Activated CD4-positive, alpha-beta memory T cell treated with anti-CD3 and anti-CD28 coated beads for 36 hours (primary cell): ENCODE measurements around the gene CACNA2D4. TPM values are rescaled to one million over a fixed set of nuclear protein-coding genes. Genes with fewer than 3 reads are reported as not detected.

Experiments
- CTCF ChIA-PET: fragments of 350-600 bp; sonication (Branson Sonifier 250); formaldehyde crosslinking; loops from one replicate; lab custom pipeline; 2021; ENCODE audit warnings: antibody characterized with exemption, inconsistent platforms; lab: Charles Lee
- POLR2A ChIA-PET: fragments of 350-600 bp; sonication (Branson Sonifier 250); formaldehyde crosslinking; loops from one replicate; lab custom pipeline; 2021; ENCODE audit warnings: antibody characterized with exemption; lab: Charles Lee
- DNase-seq: peaks from one replicate; pipeline ENCODE4 v3.0.0-alpha.2; 2020
- H3K27ac Mint-ChIP-seq: one replicate; pipeline ENCODE4 v1.8.0; 2021; ENCODE audit warnings: mixed read lengths
- H3K27me3 Mint-ChIP-seq: one replicate; pipeline ENCODE4 v1.8.0; 2021; ENCODE audit warnings: mixed read lengths
- H3K36me3 Mint-ChIP-seq: one replicate; pipeline ENCODE4 v1.8.0; 2021; ENCODE audit warnings: mixed read lengths
- H3K4me1 Mint-ChIP-seq: one replicate; pipeline ENCODE4 v1.8.0; 2021; ENCODE audit warnings: low read depth, mixed read lengths
- H3K4me3 Mint-ChIP-seq: one replicate; pipeline ENCODE4 v1.8.0; 2021; ENCODE audit warnings: mild to moderate bottlenecking, mixed read lengths
- H3K9me3 Mint-ChIP-seq: one replicate; pipeline ENCODE4 v1.8.0; 2021; ENCODE audit warnings: mixed read lengths
- intact Hi-C: fragments of 100-400 bp; cut with micrococcal nuclease; formaldehyde crosslinking; loops from one replicate; pipeline ENCODE4 v1.15.1; 2023
- total RNA-seq, 2 experiments: library from RNA; stranded (reverse); gene quantifications; one replicate each; pipeline ENCODE4 v1.2.3, GENCODE V29; 2021

CACNA2D4 gene
- total RNA-seq, 2 experiments from 2014 or later: 11.7 to 13.3 TPM

DNA sequence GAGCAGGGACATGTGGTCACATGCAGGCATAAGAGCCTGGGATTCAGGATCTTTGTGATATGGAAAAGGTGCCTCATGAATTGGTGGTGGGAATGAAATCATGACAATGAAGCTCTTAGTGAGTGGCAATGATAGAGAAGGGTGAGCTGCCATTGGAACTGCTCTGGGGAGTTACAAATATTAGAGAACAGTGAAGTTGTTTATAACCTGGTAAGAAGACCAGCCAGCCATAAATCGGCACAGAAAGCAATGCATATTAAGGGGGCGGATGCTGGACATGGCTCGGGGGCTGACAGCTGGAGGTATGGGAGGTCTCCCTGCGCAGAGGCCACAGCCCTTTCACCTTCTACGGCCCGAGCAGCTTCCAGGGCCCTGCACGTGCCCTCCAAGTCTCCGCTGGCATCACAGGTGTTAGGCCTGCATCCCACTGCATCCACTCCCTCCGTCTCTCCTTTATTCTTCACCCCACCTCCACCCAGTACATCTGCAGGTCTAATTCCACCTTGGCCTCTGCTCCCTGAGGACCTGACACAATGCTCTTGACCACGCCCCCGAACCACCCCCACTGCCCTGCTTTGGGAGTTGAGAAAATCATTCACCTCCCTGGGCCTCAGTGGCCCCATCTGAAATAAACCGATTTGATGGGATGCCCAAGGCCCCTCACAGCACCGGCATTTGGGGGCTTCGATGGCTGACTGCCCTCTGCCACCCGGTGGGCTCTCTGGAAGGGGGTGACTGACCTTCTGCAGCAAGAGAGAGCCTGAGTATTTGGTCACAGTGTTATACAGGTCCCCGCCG lies 4.1 kb downstream of the CACNA2D4 start:
- ChIA-PET CTCF (interaction anchor here (1.6 to 2.8 kb wide), 2 partner anchors 25 to 123 kb away, joined by 7 to 9 read pairs; no protein-coding TSS in a partner anchor), POLR2A (interaction anchor here (0.9 kb wide), 1 partner anchor 120 kb away, joined by 3 read pairs; no protein-coding TSS in a partner anchor)
- Mint-ChIP-seq H3K4me1 (peaks cover 9% of the 10 kb centered on the region), H3K27ac (no peak overlapping the region), H3K4me3 (no peak overlapping the region), H3K36me3 (no peaks in the 10 kb centered on the region), H3K27me3 (peaks cover 3% of the 10 kb centered on the region), H3K9me3 (no peaks in the 10 kb centered on the region)
- DNase-seq: no peak
- intact Hi-C loops: no loop called here

DNA sequence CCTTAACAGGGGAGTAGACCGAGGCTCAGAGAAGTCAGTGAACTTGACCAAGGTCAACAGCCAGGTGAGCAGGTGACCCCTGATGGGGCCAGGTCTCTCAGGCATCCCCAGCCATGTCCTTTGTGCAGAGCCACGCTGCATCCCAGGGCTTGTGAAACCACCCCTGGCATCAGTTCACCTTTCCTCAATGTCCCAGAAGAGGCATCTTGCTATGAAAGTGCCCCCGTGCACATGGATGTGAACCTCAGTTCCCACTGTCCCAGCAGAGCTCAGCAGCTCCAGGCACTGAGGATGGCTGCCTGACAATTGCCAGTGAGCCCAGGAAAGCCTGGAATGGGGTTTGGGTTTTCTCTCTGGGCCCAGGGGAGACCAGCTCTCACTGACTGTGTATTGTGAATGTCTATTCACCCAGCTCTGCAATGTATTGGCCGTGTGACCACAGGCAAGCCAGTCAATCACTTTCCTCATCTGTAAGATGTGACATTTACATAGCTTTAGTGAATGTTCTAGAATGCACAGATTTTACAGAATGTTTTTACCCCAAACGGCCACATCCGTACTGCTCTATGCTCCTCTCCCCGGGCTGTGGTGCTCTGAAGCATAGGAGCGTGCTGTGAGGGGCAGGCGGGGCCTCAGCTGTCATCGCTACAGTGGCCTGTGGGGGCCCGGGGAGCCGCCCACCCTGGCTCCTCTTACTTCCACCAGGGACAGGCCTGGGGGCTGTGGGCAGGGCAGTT lies 4.9 kb downstream of the CACNA2D4 start:
- ChIA-PET CTCF (interaction anchor here (2.8 kb wide), 1 partner anchor 122 kb away, joined by 9 read pairs; no protein-coding TSS in a partner anchor), POLR2A (interaction anchor here (0.9 kb wide), 1 partner anchor 119 kb away, joined by 3 read pairs; no protein-coding TSS in a partner anchor)
- Mint-ChIP-seq H3K36me3 (no peaks in the 10 kb centered on the region), H3K27ac (no peak overlapping the region), H3K9me3 (no peaks in the 10 kb centered on the region), H3K4me1 (peaks cover 9% of the 10 kb centered on the region), H3K4me3 (no peak overlapping the region), H3K27me3 (peaks cover 6% of the 10 kb centered on the region)
- intact Hi-C loops: no loop called here
- no peak for DNase-seq

DNA sequence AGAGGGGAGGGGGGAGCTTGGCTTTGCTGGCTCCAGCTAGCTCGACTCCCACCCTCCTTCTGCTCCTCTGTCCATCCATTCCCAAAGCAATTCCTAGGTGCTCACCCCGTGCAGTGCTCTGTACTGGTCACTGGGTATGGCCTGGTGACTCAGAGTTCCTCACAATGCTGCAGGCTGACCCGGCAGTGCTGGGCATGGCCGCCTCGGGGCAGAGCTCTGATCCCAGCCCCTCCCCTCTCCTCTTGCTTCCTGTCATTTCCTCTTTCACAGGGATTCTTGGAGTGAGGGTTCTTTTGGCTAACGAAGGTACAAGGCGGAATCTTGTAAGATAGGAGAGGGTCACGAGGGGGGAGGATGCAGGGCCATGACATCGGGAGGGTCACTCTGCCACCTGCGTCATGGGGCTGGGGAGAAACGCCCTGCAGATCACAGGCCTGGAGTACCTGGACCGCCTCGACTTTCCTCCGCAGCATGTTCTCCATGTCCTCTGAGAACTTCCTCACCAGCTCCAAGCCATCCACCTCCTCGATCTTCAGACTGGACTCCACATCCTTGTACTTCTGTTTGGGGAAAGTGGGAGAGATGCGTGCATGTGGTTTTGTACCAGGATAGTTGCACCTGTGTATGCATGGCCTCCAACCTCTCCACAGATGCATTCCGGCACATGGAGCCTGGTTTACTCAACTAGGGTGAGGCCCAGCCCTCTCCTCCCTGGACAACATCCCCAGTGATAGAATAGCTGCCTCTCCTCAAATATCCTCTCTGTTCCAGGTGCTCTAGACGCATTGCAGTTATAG lies 5.7 kb downstream of the CACNA2D4 start:
- Mint-ChIP-seq H3K36me3 (no peaks in the 10 kb centered on the region), H3K4me3 (no peak overlapping the region), H3K27ac (no peak overlapping the region), H3K4me1 (peaks cover 11% of the 10 kb centered on the region), H3K9me3 (peaks cover 1% of the 10 kb centered on the region), H3K27me3 (peaks cover 7% of the 10 kb centered on the region)
- intact Hi-C loops: no loop called here
- POLR2A ChIA-PET: no interaction called here
- DNase-seq: no peak
- CTCF ChIA-PET: no interaction called here

DNA sequence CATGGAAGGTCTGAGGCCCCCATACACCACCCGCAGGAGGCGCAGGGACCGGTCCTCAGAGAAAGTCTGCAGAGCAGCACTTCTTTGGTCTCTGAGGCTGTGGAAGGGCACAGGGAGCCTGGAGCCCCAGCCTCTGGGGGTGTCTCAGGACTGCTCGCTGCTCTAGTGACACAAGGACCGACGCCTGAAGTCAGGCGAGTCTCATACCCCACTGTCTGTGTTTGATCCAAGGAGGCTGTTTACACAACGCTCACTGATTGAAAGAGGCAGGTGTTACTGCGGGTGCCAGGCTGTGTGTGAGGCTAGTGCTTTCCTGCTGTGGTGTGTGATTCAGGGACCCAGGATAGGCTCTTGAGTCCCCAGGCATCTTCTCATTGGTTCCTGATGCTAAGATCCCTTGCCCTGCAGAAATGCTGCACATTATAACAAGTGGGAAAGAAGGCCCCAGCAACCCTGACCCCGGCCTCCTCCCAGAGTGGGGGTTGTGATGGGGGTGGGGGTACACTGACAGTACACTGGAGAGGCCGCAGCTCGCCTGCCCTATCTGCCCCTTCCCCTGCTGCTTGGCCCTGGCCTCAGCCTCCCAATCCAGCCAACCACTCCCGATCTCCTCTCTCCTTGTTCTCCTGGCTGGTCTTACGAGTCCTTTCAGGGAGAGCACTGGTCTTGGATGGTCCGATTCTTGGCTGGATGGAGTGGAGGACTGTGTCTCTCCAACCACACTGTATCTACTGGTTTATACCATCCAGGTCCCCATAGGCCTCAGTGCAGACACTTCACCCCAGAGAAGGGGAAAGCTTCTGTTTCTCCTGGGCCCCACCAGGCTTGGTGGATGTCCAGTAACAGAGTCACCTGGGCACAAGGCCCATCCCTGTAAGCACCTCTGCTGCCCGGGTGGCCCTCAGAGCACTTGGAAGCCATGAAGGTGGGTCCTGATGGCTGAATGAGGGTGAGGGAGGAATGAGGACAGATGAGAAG lies 6.6 kb downstream of the CACNA2D4 start:
- intact Hi-C loops: no loop called here
- no peak overlapping the region for H3K4me3 Mint-ChIP-seq
- POLR2A ChIA-PET: no interaction called here

DNA sequence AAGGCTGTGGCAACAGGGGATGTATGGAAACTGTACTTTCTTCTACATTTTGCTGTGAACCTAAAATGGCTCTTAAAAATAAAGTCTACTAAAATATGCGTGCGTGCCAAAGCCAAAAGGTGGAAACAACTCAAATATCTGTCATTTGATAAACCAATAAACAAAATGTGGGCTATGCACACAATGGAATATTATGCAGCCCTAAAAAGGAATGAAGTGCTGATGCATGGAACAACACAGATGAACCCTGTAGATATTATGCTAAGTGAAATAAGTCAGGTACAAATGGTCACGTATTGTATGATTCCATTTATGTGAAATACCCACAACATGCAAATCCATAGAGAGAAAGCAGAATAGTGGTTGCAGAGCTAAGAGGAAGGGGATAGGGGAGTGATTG lies 8.0 kb downstream of the CACNA2D4 start:
- Mint-ChIP-seq H3K4me3 (no peak overlapping the region), H3K9me3 (peaks cover 22% of the 10 kb centered on the region), H3K36me3 (no peaks in the 10 kb centered on the region), H3K4me1 (peaks cover 5% of the 10 kb centered on the region), H3K27ac (no peak overlapping the region), H3K27me3 (peaks cover 11% of the 10 kb centered on the region)
- POLR2A ChIA-PET: no interaction called here
- DNase-seq: no peak
- intact Hi-C loops: no loop called here
- CTCF ChIA-PET: no interaction called here

More for the DNA sequence above, 6.6 kb downstream of the CACNA2D4 start:
- H3K4me1 Mint-ChIP-seq: peaks cover 14% of the 10 kb centered on the region
- H3K27me3 Mint-ChIP-seq: peaks cover 11% of the 10 kb centered on the region
- DNase-seq: no peak
- H3K36me3 Mint-ChIP-seq: no peaks in the 10 kb centered on the region
- H3K9me3 Mint-ChIP-seq: peaks cover 9% of the 10 kb centered on the region
- no peak overlapping the region for H3K27ac Mint-ChIP-seq
- CTCF ChIA-PET: no interaction called here

DNA sequence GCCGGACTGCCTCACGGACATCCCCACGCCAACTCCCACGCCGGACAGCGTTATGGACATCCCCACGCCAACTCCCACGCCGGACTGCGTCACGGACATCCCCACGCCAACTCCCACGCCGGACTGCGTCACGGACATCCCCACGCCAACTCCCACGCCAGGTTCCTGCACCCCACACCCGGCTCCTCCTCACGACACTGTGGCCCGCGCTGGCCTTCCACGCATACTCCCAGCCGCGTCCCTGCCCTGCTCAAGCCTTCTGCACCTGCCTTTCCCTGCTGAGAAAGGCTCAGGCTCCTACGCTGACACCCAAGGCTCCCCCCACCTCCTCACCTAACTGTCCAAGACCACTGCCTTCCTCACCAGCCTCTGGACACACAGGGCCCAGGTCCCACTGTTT lies 9.7 kb downstream of the CACNA2D4 start:
- Mint-ChIP-seq H3K27me3 (peaks cover 8% of the 10 kb centered on the region), H3K4me1 (peaks cover 5% of the 10 kb centered on the region), H3K4me3 (no peak overlapping the region), H3K36me3 (no peaks in the 10 kb centered on the region), H3K27ac (no peak overlapping the region), H3K9me3 (peaks cover 34% of the 10 kb centered on the region)
- DNase-seq: no peak
- ChIA-PET CTCF (no interaction called here), POLR2A (no interaction called here)
- intact Hi-C loops: no loop called here

DNA sequence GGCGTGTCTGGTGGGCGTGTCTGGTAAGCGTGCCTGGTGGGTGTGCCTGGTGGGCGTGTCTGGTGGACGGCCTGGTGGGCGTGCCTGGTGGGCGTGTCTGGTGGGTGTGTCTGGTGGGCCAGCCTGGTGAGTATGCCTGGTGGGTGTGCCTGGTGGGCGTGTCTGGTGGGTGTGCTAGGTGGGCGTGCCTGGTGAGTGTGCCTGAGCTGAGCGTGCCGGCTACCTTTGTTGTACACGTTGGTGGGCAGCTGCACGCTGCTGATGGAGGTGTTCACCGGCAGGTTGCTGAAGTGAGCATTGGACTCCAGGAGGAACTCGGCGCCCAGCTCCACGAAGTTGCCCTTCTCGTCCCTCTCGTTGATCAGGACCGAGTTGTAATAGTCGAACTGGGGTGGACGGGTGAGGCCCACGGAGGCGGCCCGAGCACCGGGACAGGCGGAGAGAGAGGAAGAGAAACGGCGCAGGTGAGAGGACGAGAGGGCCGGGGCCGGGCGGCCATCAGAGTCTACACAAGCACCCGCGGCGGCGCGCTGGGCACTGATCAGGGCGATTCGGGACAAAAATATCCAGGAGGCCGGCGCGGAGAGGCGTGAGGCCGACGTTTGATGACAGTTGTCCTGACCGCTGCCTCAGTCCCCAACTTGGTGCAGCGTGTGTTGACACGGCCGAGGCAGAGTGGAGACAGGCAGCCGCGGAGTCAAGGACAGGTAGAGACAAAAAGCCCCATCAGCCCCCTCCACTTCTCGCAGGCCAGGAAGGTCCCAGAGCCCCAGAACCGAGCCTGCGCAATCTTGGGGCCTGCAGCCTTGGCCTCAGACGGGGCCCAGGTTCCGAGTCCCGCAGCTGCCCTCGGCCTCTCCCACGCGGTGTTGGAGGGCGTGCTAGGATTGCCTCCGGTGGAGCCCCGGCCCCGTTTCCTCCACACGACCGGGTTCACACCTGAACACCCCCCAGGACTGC lies 10.5 kb downstream of the CACNA2D4 start:
- H3K27me3 Mint-ChIP-seq: peaks cover 8% of the 10 kb centered on the region
- intact Hi-C loops: no loop called here
- DNase-seq: peak; percentile 37
- no peaks in the 10 kb centered on the region for H3K36me3 Mint-ChIP-seq
- H3K4me1 Mint-ChIP-seq: peaks cover 5% of the 10 kb centered on the region
- H3K9me3 Mint-ChIP-seq: peaks cover 42% of the 10 kb centered on the region
- ChIA-PET POLR2A (no interaction called here), CTCF (no interaction called here)
- no peak overlapping the region for H3K27ac Mint-ChIP-seq
- H3K4me3 Mint-ChIP-seq: peak overlapping the region; percentile 54

DNA sequence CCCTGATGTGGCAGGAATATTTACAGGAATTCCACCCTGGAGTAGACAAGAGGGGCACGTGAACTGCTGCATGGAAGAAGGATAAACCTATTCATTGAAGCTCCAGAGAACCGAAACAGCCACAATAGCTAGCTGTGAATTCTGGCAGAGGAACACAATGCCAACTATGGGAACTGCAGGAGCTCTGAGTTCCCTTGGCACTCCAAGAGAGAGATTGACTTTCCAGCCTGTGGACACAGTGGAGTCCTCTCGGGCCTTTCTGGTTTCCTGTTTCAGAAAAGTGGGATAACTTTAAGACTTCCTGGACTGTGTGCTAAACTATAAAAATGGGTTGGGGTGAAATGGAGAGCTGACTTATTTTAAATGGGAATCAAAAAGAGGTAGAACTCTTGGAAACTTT lies 11.9 kb downstream of the CACNA2D4 start:
- H3K4me1 Mint-ChIP-seq: peaks cover 5% of the 10 kb centered on the region
- no peak overlapping the region for H3K4me3 Mint-ChIP-seq
- ChIA-PET POLR2A (no interaction called here), CTCF (no interaction called here)
- no peak for DNase-seq
- peaks cover 2% of the 10 kb centered on the region for H3K36me3 Mint-ChIP-seq
- peaks cover 53% of the 10 kb centered on the region for H3K9me3 Mint-ChIP-seq
- H3K27ac Mint-ChIP-seq: no peak overlapping the region
- intact Hi-C loops: no loop called here
- H3K27me3 Mint-ChIP-seq: peaks cover 8% of the 10 kb centered on the region

DNA sequence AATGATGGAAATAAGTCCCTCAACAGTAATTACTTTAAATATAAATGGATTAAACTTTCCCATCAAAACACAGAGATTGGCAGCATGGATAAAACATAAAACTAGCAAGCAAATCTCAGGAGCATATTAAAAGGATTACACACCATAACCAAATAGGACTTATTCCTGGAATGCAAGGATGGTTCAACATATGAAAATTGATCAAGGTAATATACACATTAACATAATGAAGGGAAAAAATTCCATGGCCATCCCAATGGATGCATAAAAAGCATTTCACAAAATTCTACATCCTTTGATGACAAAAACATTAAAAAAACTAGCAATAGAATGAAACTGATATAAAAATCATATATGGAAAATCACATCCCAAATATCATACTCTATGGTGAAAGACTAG lies 13.6 kb downstream of the CACNA2D4 start:
- Mint-ChIP-seq H3K9me3 (peaks cover 53% of the 10 kb centered on the region), H3K4me3 (no peak overlapping the region), H3K27me3 (peaks cover 8% of the 10 kb centered on the region), H3K4me1 (peaks cover 5% of the 10 kb centered on the region), H3K36me3 (peaks cover 3% of the 10 kb centered on the region), H3K27ac (no peak overlapping the region)
- DNase-seq: no peak
- POLR2A ChIA-PET: no interaction called here
- CTCF ChIA-PET: no interaction called here
- intact Hi-C loops: no loop called here

DNA sequence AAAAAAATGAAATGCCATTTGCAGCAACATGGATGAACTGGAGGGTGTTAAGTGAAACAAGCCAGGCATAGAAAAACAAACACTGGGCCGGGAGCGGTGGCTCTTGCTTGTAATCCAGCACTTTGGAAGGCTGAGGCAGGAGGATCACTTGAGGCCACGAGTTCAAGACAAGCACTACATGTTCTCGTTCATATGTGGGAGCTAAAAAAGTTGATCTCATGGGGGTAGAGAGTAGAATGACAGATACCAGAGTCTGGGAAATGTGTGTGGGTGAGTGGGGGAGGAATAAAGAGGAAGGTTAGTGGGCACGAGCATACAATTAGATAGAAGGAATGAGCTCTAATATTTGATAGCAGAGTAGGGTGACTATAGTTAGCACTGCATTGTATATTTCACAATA lies 21.5 kb downstream of the CACNA2D4 start:
- ChIA-PET CTCF (no interaction called here), POLR2A (no interaction called here)
- Mint-ChIP-seq H3K4me1 (no peaks in the 10 kb centered on the region), H3K4me3 (no peak overlapping the region), H3K27ac (no peak overlapping the region), H3K36me3 (peaks cover 4% of the 10 kb centered on the region), H3K9me3 (peaks cover 11% of the 10 kb centered on the region), H3K27me3 (peaks cover 8% of the 10 kb centered on the region)
- intact Hi-C loops: no loop called here
- DNase-seq: no peak
